Colon (tissue), 2 donors: ENCODE results near the gene DPYSL4.
"Not testable (repeated sequence)": the region's sequence is repeated elsewhere in the genome, so short reads cannot be mapped to it uniquely, and the experiment has no call there.

Experiments used
- FAIRE-seq: peaks from 2 replicates; lab custom pipeline; 2012; peaks lifted over from hg19 to GRCh38; lab: Jason Lieb, UNC
- donor health status: control.
- donor health status: control.

The DPYSL4 gene

DNA sequence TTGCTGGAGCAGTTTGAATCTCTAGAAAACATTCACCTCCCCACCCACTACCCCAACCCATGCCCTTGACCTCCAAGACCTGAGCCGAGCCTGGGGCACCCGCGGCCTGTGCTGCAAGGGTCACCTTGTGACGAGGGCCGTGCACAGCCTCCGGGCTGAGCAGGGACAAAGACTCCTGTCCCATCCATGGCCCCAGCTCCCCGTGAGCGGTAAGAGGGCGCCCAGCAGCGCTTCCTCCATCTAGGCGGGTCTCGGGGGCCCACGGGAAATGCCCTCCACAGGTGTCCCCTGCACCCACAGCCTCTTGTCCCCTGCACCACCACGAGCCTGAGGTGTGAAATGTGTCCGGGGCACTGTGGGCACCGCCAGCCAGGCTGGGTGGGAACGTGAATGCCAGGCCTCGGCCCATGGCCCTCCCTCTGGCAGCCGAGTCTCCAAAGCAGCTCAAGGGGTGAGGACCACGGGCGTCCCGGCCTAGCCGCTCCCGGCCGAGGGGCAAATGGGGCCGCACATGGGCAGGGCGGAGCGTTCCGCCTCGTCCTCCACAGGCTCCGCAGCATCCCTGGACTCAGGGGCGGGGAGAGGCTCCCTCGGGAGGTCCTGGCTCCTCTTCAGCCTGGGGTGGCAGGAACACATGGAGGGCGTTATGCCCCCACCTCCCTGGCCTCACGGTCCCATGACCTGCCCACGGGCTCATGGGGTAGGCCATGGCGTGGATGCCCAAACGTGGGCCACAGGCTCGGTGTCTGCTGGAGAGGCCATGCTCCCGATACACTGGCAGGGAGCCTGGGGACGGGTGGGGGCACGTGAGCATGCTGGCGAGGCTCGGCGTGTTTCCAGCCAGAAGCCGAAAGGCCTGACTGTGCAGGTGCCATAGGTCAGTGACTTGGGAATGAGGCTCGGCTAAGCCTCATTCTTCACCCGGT lies 21.1 kb downstream of the DPYSL4 start:
- no peak for FAIRE-seq

DNA sequence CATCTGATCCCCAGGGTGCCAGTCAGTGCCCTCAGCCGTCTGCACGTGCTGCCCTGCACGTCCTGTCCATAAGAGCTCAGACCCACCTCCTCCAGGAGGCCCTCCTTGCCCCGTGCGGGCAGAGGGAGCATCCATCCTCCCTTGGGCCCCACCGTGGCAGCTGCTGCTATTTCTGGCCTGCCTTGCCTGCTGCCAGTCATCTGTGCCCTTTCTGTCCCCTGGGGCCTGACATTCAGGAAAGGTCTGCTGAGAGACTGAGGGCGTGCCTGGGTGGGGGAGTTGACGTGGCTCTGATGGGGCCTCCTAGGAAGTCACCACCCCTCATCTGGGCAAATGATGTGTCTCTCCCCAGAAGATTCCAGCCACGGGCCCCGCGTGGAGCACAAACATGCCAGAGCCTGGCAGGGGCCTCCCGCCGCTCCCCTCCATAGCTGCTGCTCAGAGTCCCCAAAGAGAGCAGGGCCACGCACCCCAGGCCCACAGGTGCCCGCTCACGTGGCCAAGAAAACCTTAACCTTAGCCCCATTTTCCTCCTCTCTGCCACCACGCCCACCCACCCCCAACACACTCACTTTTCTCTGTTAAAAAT lies 21.8 kb downstream of the DPYSL4 start:
- FAIRE-seq: no peak

DNA sequence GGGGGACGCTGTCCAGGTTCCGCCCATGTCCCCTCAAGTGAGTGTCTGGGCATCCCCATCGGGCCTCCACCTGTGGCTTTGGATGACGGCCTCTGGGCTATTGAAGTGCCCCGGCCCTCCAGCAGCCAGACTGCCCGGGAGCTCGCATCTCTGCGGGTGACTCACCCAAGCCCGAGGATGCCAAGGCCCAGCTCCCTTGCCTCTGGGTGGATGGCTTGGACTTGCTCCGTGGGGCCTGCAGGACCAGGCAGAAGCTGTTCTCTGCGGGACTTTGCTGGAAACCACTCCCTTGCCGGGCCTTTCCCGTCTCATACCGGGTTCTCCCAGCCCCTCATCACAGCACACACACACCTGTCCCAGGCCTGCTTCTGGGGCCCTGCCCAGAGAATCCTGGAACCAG lies 22.4 kb downstream of the DPYSL4 start:
- no peak for FAIRE-seq

GRCh38 chr10:132209978-132210530 lies 23.3 kb downstream of the DPYSL4 start:
- no peak for FAIRE-seq

DNA sequence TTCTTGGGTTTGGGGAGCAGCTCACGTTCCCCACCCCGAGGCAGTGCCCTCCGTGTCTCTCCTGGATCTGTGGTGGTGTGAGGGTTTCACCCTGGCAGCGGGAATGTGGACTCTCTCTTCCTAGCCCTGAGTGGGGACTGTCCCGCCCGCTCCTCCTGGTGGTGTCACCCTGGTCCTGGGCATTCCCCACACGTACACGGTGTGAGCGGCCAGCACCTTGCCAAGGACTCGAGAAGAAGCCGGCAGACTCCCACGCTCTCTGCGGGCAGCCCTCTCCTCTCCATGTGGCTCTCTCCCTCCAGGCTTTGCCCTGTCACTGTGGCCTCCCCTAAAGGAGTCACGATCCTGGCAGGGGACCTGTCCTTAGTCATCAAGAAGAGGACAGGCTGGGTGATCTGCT lies 24.0 kb downstream of the DPYSL4 start:
- no peak for FAIRE-seq

DNA sequence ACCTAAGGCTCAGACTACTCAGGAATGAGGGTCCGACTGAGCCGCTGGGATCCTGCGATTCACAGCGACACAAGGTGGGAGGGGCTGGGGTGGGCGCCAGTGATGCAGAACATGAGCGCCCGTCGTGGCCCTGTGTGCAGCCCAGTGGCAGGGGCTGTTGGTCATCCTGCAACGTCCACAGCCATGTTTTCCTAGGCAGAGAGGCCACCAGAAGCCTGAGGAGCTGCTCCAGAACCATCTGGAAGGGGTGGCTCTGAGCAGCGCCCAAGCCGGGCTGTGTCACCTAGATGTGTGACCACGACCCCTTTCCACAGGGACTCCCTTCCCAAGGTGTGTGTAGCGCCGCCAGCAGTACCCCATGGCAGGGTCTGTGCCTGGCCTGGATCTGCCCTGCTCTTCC lies 24.5 kb downstream of the DPYSL4 start:
- FAIRE-seq: no peak

GRCh38 chr10:132212816-132213215 lies 26.1 kb downstream of the DPYSL4 start:
- FAIRE-seq: no peak

GRCh38 chr10:132213917-132214316 lies 27.2 kb downstream of the DPYSL4 start:
- no peak for FAIRE-seq

DNA sequence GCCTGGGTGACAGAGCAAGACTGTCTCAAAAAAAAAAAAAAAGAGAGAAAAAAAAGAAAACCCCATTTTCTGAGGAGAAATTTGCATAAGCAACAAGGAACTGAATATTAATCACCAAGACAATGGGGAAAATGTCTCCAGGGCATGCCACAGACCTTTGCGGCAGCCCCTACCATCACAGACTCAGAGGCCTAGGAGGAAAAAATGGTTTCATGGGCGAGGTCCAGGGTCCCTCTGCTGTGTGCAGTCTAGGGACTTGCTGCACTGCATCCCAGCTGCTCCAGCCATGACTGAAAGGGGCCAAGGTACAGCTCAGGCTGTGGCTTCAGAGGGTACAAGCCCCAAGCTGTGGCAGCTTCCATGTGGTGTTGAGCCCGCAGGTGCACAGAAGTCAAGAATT lies 29.7 kb downstream of the DPYSL4 start:
- FAIRE-seq: not testable (repeated sequence)

DNA sequence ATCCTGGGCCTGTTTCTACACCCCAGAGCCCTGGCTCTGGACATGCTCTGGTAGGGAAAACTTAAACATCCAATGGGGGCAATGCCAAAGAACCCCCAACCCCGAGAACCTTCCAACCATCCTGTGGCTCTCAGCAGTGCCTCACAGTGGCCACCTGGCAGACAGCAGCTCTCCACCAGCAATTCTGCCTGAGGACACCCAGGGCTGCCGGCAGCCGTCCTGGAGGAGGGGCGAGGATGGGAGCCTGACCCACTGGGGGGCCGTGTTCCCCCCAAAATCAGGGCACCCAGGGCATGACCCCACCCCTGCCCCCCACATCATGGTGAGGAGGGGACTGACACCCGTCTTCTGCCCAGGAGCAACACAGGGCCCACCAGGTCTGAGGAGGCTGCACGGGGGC lies 32.7 kb downstream of the DPYSL4 start:
- FAIRE-seq: no peak

- FAIRE-seq: no peak
Observed at GRCh38 chr10:132220061-132220460, 33.3 kb downstream of the DPYSL4 start.

DNA sequence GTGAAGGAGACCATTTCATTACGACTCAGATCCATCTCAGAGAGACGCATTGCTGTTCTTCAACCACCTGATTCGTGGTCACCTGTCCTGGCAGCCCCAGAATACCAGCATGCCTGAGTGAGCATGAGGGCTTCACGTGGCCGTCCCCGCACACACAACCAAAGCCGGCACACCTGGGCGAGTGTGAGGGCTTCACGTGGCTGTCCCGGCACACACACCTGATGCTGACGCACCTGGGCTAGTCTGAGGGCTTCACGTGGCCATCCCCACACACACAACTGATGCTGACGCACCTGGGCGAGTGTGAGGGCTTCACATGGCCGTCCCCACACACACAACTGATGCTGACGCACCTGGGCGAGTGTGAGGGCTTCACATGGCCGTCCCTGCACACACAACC lies 34.2 kb downstream of the DPYSL4 start:
- FAIRE-seq: not testable (repeated sequence)

DNA sequence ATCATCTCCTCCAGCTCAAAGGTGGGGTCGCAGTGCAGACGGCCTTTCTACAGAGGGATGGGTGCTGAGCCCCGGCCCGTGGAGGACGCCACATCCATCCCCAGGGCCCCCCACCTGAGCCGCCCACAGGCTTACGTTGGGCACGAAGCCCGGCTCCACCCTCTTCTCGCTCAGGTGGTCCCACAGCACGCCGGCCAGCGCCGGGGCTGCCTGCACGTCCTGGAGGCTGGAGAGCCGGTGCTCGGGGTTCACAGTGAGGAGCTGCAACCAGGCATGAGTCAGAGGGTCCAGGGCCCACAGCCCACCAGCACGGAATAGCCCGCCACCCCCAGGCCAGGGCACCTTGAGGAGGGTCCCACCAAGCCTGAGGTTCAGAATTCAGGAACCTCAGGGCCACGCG lies 36.0 kb downstream of the DPYSL4 start:
- FAIRE-seq: no peak

GRCh38 chr10:132223156-132223590 lies 36.4 kb downstream of the DPYSL4 start:
- no peak for FAIRE-seq

GRCh38 chr10:132223611-132224342 lies 37.0 kb downstream of the DPYSL4 start:
- FAIRE-seq: no peak

DNA sequence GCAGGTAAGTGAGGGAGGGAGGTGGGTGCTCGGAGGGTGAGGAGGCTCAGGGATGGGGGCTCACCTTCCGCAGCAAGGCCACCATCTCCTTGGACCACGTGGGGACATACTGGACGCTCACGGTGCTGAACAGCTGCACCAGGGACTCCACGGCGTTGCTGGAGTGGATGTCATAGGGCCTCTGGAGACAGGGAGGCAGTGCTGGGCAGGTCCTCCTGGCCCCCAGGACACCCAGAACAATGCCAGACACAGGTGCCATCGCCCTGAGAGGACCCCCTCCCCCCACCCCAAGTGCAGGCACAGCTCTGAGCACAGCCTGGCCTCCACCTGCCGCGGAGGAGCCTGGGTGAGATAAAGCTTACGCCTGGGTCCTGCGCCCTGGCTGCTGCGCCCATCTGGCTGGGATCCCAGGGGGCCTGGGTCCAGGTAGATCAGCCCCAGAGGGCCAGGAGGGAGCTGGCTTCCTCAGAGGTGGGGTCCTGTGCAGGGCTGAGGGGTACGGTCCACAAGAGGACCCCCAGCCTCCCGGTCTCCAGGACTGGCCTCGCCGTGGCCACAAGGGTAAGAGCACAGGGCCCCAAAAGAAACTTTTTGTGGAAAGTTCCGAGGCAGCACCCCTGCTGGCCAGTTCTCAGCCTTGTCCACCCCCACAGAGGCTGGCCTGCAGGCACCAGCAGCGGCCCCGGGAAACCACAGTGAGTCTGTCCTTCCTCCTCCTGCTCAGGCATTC lies 37.8 kb downstream of the DPYSL4 start:
- no peak for FAIRE-seq

- FAIRE-seq: no peak
Observed at GRCh38 chr10:132225073-132225848, 38.5 kb downstream of the DPYSL4 start.

- no peak for FAIRE-seq
Observed at GRCh38 chr10:132225849-132226205, 39.1 kb downstream of the DPYSL4 start.

DNA sequence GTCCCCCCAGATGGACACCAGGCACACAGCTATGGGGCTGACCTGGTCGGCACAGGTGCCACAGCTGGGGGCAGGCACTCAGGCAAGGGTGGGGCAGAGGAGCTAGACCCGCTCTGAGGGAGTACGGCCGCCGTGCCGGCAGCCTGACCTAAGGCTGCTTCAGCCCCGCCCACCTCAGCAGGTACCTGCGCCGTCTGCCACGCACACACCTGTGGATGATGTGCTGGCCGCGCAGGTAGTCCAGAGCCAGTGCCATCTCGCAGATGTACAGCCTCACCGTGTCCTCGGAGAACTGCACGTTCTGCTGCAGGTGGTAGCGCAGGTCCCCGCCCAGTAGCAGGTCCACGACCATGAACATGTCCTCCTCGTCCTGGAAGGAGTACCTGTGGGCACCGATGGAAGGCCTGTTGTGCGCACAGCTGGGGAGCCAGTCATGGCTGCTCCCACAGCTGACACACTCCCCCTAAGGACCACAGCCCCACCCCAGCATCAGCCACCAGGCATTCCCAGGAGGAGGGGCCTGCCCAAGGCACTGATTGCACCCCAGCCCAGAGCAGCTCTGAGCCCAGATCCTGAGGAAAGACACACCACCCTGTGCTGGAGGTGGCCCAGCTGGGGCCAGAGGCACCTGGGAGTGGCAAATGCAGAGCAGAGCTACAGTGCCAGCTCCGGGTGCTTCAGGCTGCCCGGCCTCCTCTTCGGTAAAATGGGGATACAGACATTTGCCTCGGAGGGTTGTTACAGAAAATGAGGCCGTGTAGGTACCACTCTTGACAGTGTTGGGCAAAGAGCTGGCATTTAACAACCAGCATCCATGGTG lies 40.0 kb downstream of the DPYSL4 start:
- FAIRE-seq: no peak

- no peak for FAIRE-seq
Observed at GRCh38 chr10:132227851-132228390, 41.2 kb downstream of the DPYSL4 start.
